ENCODE data around the gene SLC10A7. TPM values are rescaled to one million over a fixed set of nuclear protein-coding genes. Genes with fewer than 3 reads are reported as not detected.

The SLC10A7 gene
- total RNA-seq, 1 experiment from 2014 or later: 37.1 TPM

DNA sequence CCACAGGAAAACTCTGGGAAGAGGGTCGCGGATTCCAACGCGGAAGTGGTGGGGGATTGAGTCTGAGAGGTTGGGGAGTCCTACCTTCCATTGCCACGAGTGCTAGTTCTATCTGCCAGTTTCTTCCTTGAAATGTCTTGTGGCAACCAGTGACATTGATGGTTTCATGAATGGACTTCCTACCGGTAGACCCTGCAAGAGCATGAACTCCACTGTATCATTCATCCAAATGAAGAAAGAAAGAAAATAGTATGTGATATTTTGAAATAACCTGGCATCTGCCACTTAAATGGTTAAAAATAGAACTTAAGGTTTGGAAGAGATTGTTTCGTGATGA, 1.1 kb upstream of the SLC10A7 start:
- DNase-seq (ENCODE audit: low spot score): peak; percentile 52
- Histone ChIP-seq H3K9me3 (ENCODE audit: low read depth, low read length, poor library complexity, severe bottlenecking) (no peaks in the 10 kb centered on the region), H3K4me3 (ENCODE audit: low read depth, low read length, poor library complexity, severe bottlenecking) (peak overlapping the region; percentile 81), H3K36me3 (ENCODE audit: insufficient read depth, low read length, poor library complexity, severe bottlenecking) (no peaks in the 10 kb centered on the region), H3K4me1 (ENCODE audit: insufficient read depth, low read length, poor library complexity, severe bottlenecking) (peaks cover 19% of the 10 kb centered on the region), H3K27me3 (replicated peaks; ENCODE audit: insufficient read depth, low read depth, low read length, poor library complexity) (no peaks in the 10 kb centered on the region), H3K27ac (ENCODE audit: low read depth, low read length, poor library complexity, severe bottlenecking) (peak overlapping the region; percentile 95)
- POLR2A ChIA-PET (ENCODE audit: low non-redundant PET): interaction anchor here (0.5 to 0.7 kb wide), 2 partner anchors 184 to 925 kb away, joined by 3 read pairs; no protein-coding TSS in a partner anchor
- intact Hi-C loops (cut with micrococcal nuclease; ENCODE audit: unreplicated experiment): loop anchor here (5.0 to 10.0 kb wide), 3 partner anchors 114 to 392 kb away; partner anchors contain the start of gene POU4F2
- no TSS peak for BruUV-seq (replicated peaks)
- CTCF ChIA-PET: no interaction called here
- TF ChIP-seq EZH2 (IDR thresholded peaks at IDR 0.05; ENCODE audit: borderline replicate concordance, low read depth, low read length, poor library complexity, severe bottlenecking): no peak
- no peak for TF ChIP-seq CTCF (conservative IDR thresholded peaks at IDR 0.05; ENCODE audit: low read depth, low read length)

DNA sequence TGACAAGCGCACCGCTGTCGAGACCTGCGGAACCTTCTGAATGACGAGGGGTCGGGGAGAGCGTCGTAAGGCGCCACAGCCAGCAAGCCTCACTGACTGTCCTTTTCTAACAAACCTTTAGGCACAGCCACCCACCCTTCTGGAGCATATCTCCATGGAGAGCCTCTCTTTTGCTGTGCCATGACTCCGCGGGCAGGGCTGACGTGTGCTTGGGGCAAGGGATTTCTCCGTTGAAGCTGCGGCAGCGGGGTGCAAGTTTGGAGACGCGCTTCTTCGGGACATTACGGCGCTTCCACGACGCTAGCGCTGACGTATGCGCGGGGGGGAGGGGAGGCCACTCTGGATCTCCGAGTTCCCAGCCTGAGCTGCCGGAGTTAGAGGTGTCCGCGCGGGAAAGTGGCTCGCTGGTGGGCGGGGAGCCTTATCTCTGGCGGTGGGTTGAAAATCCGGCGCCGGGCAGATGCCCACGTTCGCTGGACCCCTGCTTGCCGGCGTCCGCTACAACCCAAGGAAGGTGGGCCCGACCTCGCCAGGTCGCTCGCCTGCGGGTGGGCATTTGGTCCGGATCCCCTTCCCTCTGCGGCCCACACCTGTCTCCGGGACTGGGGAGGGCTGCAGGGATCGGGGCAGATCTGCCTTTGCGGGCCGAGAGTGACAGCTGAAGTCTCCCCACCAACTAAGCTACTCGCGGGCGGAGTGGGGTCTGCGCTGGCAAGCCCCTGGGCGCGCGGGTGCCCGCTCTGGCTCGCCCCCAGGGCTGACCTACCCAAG, 543 bp upstream of the SLC10A7 start:
- CTCF ChIA-PET: no interaction called here
- TF ChIP-seq CTCF (conservative IDR thresholded peaks at IDR 0.05; ENCODE audit: low read depth, low read length): no peak
- no peak for TF ChIP-seq EZH2 (IDR thresholded peaks at IDR 0.05; ENCODE audit: borderline replicate concordance, low read depth, low read length, poor library complexity, severe bottlenecking)
- POLR2A ChIA-PET (ENCODE audit: low non-redundant PET): interaction anchor here (0.5 to 0.7 kb wide), 2 partner anchors 184 to 373 kb away, joined by 3 read pairs; no protein-coding TSS in a partner anchor
- Histone ChIP-seq H3K9me3 (ENCODE audit: low read depth, low read length, poor library complexity, severe bottlenecking) (no peaks in the 10 kb centered on the region), H3K4me3 (ENCODE audit: low read depth, low read length, poor library complexity, severe bottlenecking) (peak overlapping the region; percentile 81), H3K27me3 (replicated peaks; ENCODE audit: insufficient read depth, low read depth, low read length, poor library complexity) (no peaks in the 10 kb centered on the region), H3K27ac (ENCODE audit: low read depth, low read length, poor library complexity, severe bottlenecking) (peak overlapping the region; percentile 95), H3K36me3 (ENCODE audit: insufficient read depth, low read length, poor library complexity, severe bottlenecking) (no peaks in the 10 kb centered on the region), H3K4me1 (ENCODE audit: insufficient read depth, low read length, poor library complexity, severe bottlenecking) (peaks cover 19% of the 10 kb centered on the region)
- BruUV-seq (replicated peaks): TSS peak; percentile 69
- intact Hi-C loops (cut with micrococcal nuclease; ENCODE audit: unreplicated experiment): loop anchor here (5.0 to 10.0 kb wide), 3 partner anchors 115 to 393 kb away; partner anchors contain the start of gene POU4F2
- DNase-seq (ENCODE audit: low spot score): peak; percentile 93

- H3K27ac ChIP-seq (ENCODE audit: low read depth, low read length, poor library complexity, severe bottlenecking): peak overlapping the region; percentile 95
- peaks cover 22% of the 10 kb centered on the region for H3K4me1 ChIP-seq (ENCODE audit: insufficient read depth, low read length, poor library complexity, severe bottlenecking)
- no TSS peak for BruUV-seq (replicated peaks)
- H3K36me3 ChIP-seq (ENCODE audit: insufficient read depth, low read length, poor library complexity, severe bottlenecking): peaks cover 8% of the 10 kb centered on the region
- no peaks in the 10 kb centered on the region for H3K27me3 ChIP-seq (replicated peaks; ENCODE audit: insufficient read depth, low read depth, low read length, poor library complexity)
- peak; percentile 83 for DNase-seq (ENCODE audit: low spot score)
- intact Hi-C loops (cut with micrococcal nuclease; ENCODE audit: unreplicated experiment): loop anchor here (2.0 to 10.0 kb wide), 4 partner anchors 28 to 394 kb away; partner anchors contain the start of gene POU4F2
- POLR2A ChIA-PET (ENCODE audit: low non-redundant PET): interaction anchor here (0.5 kb wide), 1 partner anchor 116 kb away, joined by 3 read pairs; no protein-coding TSS in a partner anchor
- CTCF ChIA-PET: no interaction called here
- H3K4me3 ChIP-seq (ENCODE audit: low read depth, low read length, poor library complexity, severe bottlenecking): peak overlapping the region; percentile 81
- H3K9me3 ChIP-seq (ENCODE audit: low read depth, low read length, poor library complexity, severe bottlenecking): no peaks in the 10 kb centered on the region
- no peak for TF ChIP-seq EZH2 (IDR thresholded peaks at IDR 0.05; ENCODE audit: borderline replicate concordance, low read depth, low read length, poor library complexity, severe bottlenecking)
- TF ChIP-seq CTCF (conservative IDR thresholded peaks at IDR 0.05; ENCODE audit: low read depth, low read length): no peak
Measured at GRCh38 chr4:146520896-146521540, 722 bp downstream of the SLC10A7 start.
